ENCODE data around the gene PRSS35.
"Not testable (repeated sequence)": the region's sequence is repeated elsewhere in the genome, so short reads cannot be mapped to it uniquely, and the experiment has no call there.

The PRSS35 gene

DNA sequence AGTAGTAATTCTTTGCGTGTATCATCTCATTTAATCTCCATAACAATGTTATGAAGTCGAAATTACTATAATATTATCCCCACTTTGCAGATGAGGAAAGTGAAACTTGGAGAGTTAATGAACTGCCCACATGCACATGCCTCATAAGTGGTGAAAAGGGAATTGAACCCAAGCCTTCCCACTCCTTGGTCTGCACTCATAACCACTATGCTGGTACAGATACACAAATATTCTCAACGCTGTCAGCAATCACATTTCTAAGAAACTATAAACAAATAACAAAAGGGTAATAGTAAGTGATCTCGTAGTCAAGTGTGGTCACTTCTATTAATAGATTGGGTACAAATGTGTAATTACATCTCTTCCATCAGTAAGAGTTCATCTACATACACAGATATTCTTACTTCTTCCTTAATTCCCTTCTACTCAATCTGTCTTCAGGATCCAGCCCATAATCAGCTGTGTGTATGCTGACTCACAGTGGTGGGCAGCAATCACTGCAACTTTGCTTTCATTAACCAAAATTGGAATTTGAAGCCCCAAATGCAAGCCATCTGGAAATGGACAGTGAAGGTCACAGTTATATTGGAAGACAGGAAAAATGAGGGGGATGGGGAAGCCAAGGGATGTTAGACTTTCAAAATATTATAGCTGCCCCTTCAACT, 6.6 kb downstream of the PRSS35 start:
- no peak for DNase-seq

DNA sequence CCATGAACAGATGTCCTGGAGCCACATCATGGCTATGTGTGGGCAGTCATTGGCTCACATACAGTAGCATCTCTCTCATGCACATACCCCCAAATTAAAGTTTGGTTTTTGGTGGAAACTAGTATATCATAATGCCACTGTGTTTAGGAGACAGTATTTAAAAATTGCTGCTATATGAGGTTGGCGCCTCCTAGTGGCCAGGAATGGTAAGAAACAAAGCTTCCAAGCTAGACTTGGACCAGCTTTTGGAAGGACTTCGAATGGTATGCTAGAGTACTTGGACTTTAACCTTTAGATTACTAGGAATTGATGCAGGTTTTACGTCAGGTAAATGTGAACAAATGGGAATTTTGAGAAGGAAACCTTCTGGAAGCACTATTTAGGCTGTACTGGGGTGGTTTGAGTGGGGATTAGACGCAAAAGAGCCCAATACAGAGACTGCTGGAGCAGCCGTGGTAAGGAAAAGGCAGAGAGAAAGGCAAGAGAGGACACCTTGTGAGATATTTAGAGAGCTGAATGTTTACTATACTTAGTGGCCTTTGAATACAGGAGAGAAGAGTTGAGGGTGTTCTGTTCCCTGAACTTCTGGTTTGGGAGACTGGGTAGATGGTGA, 23.8 kb downstream of the PRSS35 start:
- peak; percentile 39 for DNase-seq

DNA sequence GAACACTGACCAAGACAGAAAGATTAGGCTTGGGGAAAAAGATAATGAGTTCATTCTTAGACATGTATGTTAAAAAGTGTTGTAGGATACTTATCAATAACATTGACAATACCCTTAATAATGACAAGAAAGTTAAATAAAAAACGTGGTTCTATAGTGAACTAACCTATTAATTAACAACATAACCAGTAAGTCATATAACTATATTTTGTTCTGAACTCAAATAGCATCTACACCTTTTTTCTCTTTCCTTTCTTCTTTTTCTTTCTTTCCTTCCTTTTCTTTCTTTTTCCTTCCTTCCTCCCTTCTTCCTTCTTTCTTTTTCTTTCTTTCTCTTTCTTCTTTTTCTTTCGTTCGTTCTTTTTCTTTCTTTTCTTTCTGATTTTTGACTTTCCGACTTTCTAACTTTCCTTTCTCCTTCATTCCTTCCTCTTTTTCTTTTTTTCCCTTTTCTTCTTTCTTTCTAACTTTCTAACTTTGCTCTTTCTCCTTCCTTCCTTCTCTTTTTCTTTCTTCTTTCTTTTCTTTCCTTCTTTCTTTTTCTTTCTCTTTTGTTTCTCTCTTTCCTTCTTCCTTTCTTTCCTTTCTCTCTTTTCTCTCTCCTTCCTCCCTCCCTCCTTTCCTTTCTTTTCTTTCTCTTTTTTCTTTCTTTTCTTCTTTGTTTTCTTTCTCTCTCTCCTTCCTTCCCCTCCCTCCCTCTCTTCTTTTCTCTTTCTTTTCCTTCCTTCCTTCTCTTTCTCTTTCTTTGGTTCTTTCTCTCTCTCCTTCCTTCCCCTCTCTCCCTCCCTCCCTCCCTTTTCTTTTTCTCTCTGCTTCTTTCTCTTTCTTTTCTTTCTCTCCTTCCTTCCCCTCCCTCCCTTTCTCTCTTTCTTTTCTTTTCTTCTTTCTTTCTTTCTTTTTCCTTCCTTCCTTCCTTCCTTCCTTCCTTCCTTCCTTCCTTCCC, 24.6 kb downstream of the PRSS35 start:
- DNase-seq: no peak

DNA sequence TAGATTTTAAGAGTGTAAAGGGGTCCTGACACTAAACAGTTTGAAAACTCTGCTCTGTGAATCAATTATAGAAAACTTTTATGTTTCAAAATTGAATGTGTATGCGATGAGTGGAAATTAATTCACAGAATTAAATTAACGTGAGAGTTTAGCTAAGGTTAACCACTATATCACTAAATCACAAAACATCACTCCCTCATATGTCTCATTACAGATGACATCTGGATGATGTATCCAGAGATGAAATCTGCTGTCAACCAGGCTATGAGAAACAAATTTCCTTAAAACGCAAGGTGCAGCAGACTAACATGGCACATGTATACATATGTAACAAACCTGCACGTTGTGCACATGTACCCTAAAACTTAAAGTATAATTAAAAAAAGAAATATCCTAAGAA, 27.3 kb downstream of the PRSS35 start:
- no peak for DNase-seq

DNA sequence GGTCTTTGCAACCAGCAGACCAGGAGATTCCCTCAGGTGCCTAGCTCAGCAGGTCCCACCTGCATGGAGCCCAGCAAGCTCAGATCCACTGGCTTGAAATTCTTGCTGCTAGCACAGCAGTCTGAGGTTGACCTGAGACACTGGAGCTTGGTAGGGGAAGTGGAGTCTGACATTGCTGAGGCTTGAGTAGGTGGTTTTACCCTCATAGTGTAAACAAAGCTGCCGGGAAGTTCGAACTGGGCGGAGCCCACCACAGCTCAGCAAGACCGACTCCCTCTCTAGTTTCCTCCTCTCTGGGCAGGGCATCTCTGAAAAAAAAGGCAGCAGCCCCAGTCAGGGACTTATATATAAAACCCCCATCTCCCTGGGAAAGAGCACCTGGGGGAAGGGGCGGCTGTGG, 34.3 kb downstream of the PRSS35 start:
- DNase-seq: peak; percentile 4

DNA sequence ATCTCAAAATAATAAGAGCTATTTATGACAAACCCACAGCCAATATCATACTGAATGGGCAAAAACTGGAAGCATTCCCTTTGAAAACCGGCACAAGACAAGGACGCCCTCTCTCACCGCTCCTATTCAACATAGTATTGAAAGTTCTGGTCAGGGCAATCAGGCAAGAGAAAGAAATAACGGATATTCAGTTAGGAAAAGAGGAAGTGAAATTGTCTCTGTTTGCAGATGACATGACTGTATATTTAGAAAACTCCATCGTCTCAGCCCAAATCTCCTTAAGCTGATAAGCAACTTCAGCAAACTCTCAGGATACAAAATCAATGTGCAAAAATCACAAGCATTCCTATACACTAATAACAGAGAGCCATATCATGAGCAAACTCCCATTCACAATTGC, 38.1 kb downstream of the PRSS35 start:
- not testable (repeated sequence) for DNase-seq

DNA sequence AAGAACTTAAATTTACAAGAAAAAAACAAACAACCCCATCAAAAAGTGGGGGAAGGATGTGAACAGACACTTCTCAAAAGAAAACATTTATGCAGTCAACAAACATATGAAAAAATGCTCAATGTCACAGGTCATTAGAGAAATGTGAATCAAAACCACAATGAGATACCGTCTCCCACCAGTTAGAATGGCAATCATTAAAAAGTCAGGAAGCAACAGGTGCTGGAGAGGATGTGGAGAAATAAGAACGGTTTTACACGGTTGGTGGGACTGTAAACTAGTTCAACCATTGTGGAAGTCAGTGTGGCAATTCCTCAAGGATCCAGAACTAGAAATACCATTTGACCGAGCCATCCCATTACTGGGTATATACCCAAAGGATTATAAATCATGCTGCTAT, 39.4 kb downstream of the PRSS35 start:
- DNase-seq: not testable (repeated sequence)

DNA sequence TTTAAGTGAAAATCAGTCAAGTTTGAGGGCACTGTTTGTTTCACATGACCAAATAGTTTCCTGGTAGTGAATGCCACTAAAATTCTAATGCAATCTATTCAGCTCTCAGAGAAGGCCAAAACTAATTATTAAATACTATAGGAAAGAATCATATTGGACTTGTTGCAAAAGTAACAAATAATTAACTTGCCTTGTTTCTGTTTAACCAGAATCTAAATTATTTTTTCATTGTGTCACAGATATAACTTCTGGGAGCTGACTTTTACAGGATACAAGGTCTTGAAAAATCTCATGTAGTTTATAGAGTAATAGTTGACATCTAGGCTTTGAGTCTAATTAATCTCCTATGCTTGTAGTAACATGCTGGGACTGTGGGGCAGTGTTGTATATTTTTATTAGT, 44.5 kb downstream of the PRSS35 start:
- no peak for DNase-seq

DNA sequence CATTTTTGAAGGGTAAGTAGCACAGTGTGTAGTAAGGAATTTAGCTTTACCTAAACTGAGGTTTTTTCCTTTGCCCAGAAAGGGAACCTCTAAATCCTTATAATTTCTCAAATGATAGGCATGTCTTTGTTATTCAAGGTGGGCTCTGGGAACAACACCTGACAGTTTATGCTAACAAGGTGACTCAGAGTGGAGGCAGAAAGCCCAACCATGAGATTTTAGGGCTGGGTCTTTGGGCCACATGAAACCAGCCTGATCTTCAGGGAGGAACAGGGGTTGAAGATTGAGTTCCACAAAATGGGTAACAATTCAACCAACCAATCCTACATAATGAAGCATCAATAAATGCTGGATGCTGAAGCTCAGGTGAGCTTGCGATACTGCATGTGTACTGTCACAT, 46.6 kb downstream of the PRSS35 start:
- DNase-seq: no peak

DNA sequence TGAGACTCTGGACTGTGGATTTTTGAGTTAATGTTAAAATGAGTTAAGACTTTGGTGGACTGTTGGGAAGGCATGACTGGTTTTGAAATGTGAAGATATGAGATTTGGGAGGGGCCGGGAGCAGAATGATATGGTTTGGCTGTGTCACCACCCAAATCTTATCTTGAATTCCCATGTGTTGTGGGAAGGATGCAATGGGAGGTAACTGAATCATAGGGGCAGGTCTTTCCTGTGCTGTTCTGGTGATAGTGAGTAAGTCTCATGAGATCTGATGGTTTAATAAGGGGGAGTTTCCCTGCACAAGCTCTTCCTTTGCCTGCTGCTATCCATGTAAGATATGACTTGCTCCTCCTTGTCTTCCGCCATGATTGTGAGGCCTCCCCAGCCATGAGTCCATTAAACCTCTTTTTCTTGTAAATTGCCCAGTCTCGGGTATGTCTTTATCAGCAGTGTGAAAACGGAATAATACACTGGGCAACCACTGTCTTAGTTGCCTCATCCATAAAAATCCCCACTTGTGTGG, 59.4 kb downstream of the PRSS35 start:
- DNase-seq: not testable (repeated sequence)

DNA sequence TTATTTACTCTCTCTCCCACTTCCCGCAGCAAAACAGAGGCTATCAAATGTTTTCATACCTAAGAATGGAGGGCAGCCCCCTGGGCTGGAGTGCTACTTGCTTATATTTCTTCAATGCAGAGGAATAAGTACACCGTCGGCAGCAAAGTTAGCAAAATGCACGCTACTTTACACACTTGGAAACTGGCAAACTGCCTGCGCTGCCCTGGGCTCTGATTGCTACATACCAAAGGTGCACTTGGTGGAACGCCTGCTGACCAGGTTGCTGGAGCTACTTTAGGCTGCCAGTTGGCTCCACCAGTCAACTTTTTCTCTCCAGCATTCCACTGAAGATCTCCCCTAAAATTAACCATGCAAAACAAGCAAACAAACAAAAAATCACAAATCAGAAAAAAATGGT, 62.4 kb downstream of the PRSS35 start:
- no peak for DNase-seq

Data from CD4-positive, alpha-beta T cell treated with Interleukin-6 for 4 hours (primary cell).